ENCODE data around the gene BUB1. TPM values are rescaled to one million over a fixed set of nuclear protein-coding genes. Genes with fewer than 3 reads are reported as not detected.
"Not testable (repeated sequence)": the region's sequence is repeated elsewhere in the genome, so short reads cannot be mapped to it uniquely, and the experiment has no call there.

Gene BUB1
- total RNA-seq, 2 donors from 2014 or later: 1.3 to 21.9 TPM

DNA sequence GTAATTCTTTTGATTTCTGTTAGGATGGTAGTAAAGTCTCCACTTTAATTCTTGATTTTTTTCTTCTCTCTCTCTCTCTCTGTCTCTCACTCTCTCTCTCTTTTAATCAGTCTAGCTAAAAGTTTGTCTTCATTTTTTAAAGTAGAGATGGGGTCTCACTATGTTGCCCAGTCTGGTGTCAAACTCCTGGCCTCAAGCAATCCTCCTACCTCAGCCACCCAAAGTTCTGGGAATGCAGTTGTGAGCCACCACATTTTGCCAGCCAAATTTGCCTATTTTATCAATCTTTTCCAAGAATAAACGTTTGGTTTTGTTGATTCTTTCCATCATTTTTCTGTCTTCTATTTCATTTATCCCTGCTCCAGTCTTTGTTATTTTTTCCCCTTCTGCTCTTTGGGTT lies 30.6 kb upstream of the BUB1 start:
- no peaks in the 10 kb centered on the region for H3K36me3 ChIP-seq

DNA sequence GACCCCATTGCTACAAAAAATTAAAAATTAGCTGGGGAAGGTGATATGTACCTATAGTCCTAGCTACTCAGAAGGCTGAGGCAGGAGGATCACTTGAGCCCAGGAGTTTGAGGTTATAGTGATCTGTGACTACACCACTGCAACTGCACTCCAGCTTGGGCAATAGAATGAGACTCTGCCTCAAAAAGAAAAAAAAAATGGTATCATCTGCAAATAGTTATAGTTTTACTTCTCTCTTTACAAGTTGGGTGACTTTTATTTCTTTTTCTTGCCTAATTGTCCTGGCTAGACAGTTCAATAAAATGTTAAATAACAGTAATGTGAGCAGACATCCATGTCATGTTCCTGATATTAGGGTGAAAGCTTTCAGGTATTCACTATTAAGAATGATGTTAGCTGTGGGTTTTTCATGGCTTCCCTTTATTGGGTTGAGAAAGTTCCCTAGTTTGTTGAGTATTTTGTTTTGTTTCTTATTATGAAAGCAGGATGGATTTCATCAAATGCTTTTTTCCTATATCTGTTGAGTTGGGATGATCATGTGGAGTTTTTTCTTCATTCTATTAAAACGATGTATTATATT lies 29.6 kb upstream of the BUB1 start:
- H3K36me3 ChIP-seq: no peaks in the 10 kb centered on the region
- no peak for TF ChIP-seq POLR2A (IDR thresholded peaks at IDR 0.05)
- no peak for TF ChIP-seq POLR2AphosphoS5 (IDR thresholded peaks at IDR 0.05)
- TF ChIP-seq, protein P1, sequence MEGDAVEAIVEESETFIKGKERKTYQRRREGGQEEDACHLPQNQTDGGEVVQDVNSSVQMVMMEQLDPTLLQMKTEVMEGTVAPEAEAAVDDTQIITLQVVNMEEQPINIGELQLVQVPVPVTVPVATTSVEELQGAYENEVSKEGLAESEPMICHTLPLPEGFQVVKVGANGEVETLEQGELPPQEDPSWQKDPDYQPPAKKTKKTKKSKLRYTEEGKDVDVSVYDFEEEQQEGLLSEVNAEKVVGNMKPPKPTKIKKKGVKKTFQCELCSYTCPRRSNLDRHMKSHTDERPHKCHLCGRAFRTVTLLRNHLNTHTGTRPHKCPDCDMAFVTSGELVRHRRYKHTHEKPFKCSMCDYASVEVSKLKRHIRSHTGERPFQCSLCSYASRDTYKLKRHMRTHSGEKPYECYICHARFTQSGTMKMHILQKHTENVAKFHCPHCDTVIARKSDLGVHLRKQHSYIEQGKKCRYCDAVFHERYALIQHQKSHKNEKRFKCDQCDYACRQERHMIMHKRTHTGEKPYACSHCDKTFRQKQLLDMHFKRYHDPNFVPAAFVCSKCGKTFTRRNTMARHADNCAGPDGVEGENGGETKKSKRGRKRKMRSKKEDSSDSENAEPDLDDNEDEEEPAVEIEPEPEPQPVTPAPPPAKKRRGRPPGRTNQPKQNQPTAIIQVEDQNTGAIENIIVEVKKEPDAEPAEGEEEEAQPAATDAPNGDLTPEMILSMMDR (IDR thresholded peaks at IDR 0.05): no peak
- H3K4me1 ChIP-seq (replicated peaks): no peaks in the 10 kb centered on the region
- intact Hi-C loops (cut with DNase I): no loop called here
- 70% methylated on average over 1 of the region's 1 CpG for WGBS
- H3K27me3 ChIP-seq (replicated peaks; ENCODE audit: insufficient read depth): no peaks in the 10 kb centered on the region
- H3K4me3 ChIP-seq: no peak overlapping the region
- DNase-seq (ENCODE audit: low spot score): no peak
- H3K9me3 ChIP-seq: no peaks in the 10 kb centered on the region
- no peak overlapping the region for H3K27ac ChIP-seq

More for the DNA sequence above, 30.6 kb upstream of the BUB1 start:
- 16% methylated on average over 1 of the region's 1 CpG for WGBS
- H3K9me3 ChIP-seq: no peaks in the 10 kb centered on the region
- H3K27me3 ChIP-seq (replicated peaks; ENCODE audit: insufficient read depth): no peaks in the 10 kb centered on the region
- H3K4me1 ChIP-seq (replicated peaks): no peaks in the 10 kb centered on the region
- H3K4me3 ChIP-seq: no peak overlapping the region
- intact Hi-C loops (cut with DNase I): no loop called here
- DNase-seq (ENCODE audit: low spot score): no peak
- TF ChIP-seq POLR2A (IDR thresholded peaks at IDR 0.05) (no peak), POLR2AphosphoS5 (IDR thresholded peaks at IDR 0.05) (no peak)
- TF ChIP-seq, protein P1 (IDR thresholded peaks at IDR 0.05): no peak
- no peak overlapping the region for H3K27ac ChIP-seq

DNA sequence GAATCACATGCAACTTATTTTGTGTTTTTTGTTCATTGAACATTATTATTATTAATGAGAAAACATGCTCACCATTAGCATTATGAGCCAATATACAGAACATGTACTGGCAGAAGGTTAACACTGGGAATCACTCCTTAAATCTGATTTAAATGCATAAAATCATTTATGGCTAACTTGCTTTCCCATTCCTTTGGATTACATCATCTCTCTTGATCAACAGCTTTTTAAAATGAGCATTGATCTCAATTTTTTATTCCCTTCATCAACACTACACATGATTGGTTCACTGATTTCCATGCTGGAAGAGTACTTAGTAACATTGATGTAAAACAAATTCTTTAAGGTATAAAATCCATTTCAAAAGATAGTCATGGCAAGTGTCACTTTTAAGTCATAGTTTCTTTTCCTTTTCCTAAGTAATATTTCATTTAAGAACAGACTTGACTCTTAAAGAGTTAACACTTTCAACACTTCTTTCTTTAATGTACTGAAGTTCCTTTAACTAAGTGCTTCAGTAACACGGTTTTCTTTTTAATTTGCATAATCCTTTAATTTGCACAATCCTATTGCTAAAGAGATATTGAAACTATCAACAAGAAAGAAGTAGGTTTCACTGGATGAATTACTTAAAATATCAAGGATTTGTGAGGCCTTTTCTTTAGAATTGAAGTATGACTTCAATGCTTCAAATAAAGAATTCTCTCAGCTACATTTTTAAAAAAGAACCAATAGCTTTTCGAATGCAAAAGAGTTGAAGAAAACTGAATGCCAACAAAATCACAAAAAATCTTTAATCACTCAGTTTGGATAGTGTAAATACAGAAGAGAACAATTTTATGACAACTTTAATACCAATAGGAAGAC lies 24.9 kb upstream of the BUB1 start:
- H3K27me3 ChIP-seq (replicated peaks; ENCODE audit: insufficient read depth): no peaks in the 10 kb centered on the region
- intact Hi-C loops (cut with DNase I): no loop called here
- TF ChIP-seq, protein P1 (IDR thresholded peaks at IDR 0.05): no peak
- H3K4me1 ChIP-seq (replicated peaks): no peaks in the 10 kb centered on the region
- no peaks in the 10 kb centered on the region for H3K9me3 ChIP-seq
- DNase-seq (ENCODE audit: low spot score): no peak
- H3K27ac ChIP-seq: no peak overlapping the region
- 60% methylated on average over 2 of the region's 2 CpGs for WGBS
- H3K4me3 ChIP-seq: no peak overlapping the region
- H3K36me3 ChIP-seq: no peaks in the 10 kb centered on the region

DNA sequence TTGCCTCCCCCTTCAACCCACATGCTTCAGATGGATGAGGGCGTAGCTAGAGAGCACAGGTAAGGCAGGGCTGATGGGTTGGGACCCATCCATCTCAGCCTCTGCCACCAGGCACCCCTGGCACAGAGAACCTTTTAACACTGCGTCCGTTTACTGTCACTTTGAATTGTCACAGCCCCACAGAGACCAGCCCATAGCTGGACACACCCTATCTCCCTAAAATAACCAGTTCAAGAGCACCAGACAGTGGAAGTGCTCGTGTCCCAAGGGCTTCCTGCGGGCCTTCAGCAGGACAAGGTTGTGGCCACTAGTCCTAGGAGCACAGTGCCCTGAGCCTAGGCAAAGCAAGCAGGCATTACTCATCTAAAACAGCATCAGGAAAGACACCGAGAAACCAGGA lies 20.4 kb upstream of the BUB1 start:
- intact Hi-C loops (cut with DNase I); H3K27ac ChIP-seq; DNase-seq (ENCODE audit: low spot score); H3K4me1 ChIP-seq (replicated peaks); H3K9me3 ChIP-seq; H3K36me3 ChIP-seq; H3K4me3 ChIP-seq; H3K27me3 ChIP-seq (replicated peaks; ENCODE audit: insufficient read depth): not testable (repeated sequence)
- WGBS: 100% methylated on average over 1 of the region's 6 CpGs

DNA sequence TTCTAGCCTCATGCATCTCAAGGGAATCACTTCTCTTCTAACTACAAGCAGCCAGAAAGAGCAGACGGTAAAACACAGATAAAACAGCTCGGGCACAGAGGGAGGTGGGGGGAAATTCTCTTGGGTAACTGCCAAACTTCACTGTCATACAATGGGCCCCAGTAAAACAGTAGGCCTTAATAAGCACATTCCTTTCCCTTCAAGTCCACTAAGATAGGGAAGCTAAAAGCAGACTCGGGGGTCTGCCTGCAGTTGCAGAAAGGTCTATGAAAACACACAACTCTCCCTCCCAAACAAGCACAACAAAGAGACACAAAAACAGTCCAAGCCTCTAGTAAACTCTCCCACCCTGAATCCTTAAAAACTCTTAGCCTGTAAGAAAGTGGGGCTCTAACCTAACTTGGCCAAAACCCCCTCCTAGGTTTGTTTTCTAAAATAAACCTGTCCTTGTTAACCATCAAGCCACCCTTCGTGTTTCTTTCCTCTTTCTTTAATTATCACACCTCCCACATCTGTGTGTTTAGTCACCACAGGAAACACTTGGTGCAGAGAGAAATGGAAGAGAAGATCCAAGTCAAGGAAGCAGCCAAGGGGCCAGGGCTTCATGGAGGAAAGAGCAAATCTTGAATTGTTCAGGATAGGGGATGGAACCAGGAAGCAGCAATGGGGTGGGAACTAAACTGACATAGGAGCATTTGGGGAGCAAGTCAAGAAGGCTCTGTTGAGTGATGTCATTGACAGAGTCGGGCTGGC lies 17.5 kb upstream of the BUB1 start:
- H3K27me3 ChIP-seq (replicated peaks; ENCODE audit: insufficient read depth); H3K4me3 ChIP-seq; H3K36me3 ChIP-seq; H3K27ac ChIP-seq; H3K9me3 ChIP-seq; DNase-seq (ENCODE audit: low spot score); H3K4me1 ChIP-seq (replicated peaks); intact Hi-C loops (cut with DNase I): not testable (repeated sequence)
- WGBS: 37% methylated on average over 5 of the region's 5 CpGs
